Suprapubic skin (tissue), 4 donors: ENCODE results near the gene ETFA. TPM values are rescaled to one million over a fixed set of nuclear protein-coding genes. Genes with fewer than 3 reads are reported as not detected.

ENCODE experiments used
- DNase-seq, 2 donors: peaks; one replicate each; pipeline ENCODE4 v3.0.0-alpha.2; 2019; ENCODE audit warnings: low spot score in 2 of 2
- H3K27ac ChIP-seq: fragments of 200-600 bp; sonication (generic); one replicate; pipeline ENCODE4 v1.5.1; 2019
- H3K27me3 ChIP-seq: fragments of 200-600 bp; sonication (generic); one replicate; pipeline ENCODE4 v1.5.1; 2019
- H3K36me3 ChIP-seq: fragments of 200-600 bp; sonication (generic); one replicate; pipeline ENCODE4 v1.5.1; 2019
- H3K4me1 ChIP-seq: fragments of 200-600 bp; sonication (generic); one replicate; pipeline ENCODE4 v1.5.1; 2019
- H3K4me3 ChIP-seq: fragments of 200-600 bp; sonication (generic); one replicate; pipeline ENCODE4 v1.5.1; 2019; ENCODE audit warnings: mild to moderate bottlenecking
- H3K9me3 ChIP-seq: fragments of 200-600 bp; sonication (generic); one replicate; pipeline ENCODE4 v1.5.1; 2019
- CTCF ChIP-seq, 2 donors: fragments of 200-600 bp in 1 of 2; fragments of 450-650 bp in 1 of 2; sonication (generic) in 1 of 2; IDR thresholded peaks; one replicate each; pipeline ENCODE4 v1.5.1; 2016 to 2019; ENCODE audit warnings: antibody characterized with exemption in 2 of 2, mild to moderate bottlenecking in 1 of 2, moderate library complexity in 1 of 2
- EP300 ChIP-seq: sonication (generic); formaldehyde crosslinking; IDR thresholded peaks from one replicate; pipeline ENCODE4 v1.6.1; 2017; ENCODE audit warnings: antibody characterized with exemption
- POLR2A ChIP-seq, 2 donors: fragments of 450-650 bp; IDR thresholded peaks; one replicate each; pipeline ENCODE4 v1.6.1; 2017; ENCODE audit warnings: antibody characterized with exemption in 2 of 2, mild to moderate bottlenecking in 2 of 2, moderate library complexity in 2 of 2
- POLR2AphosphoS5 ChIP-seq, 3 donors: sonication (generic); formaldehyde crosslinking; IDR thresholded peaks; one replicate each; pipeline ENCODE4 v1.6.1; 2017; ENCODE audit warnings: antibody characterized with exemption in 3 of 3
- WGBS: methylation state at CpG from one replicate; pipeline ENCODE4 v1.1.5; 2018; 5-methylcytosine and 5-hydroxymethylcytosine counted together
- total RNA-seq, 4 donors: library from RNA; depleted of rRNA; stranded (reverse); fragments of >200 nt; gene quantifications; one replicate each; pipeline ENCODE4 v1.1.0, GENCODE V29; 2016

The ETFA gene
- total RNA-seq, 4 donors from 2014 or later, result 63.6 to 90.1 (median 85.1) TPM

GRCh38 chr15:76176059-76176458 lies 135.2 kb downstream of the ETFA start:
- WGBS, result 98% methylated on average over 8 of the region's 10 CpGs
- Histone ChIP-seq H3K9me3 (no peaks in the 10 kb centered on the region), H3K27ac (peak overlapping the region; percentile 81), H3K4me3 (no peak overlapping the region), H3K27me3 (no peaks in the 10 kb centered on the region), H3K36me3 (no peaks in the 10 kb centered on the region), H3K4me1 (peaks cover 19% of the 10 kb centered on the region)
- no peak for DNase-seq
- TF ChIP-seq POLR2A (IDR thresholded peaks at IDR 0.05), result no peak
- no peak for TF ChIP-seq CTCF (IDR thresholded peaks at IDR 0.05)

- no peaks in the 10 kb centered on the region for H3K27me3 ChIP-seq
- no peak for TF ChIP-seq CTCF (IDR thresholded peaks at IDR 0.05)
- TF ChIP-seq POLR2AphosphoS5 (IDR thresholded peaks at IDR 0.05), result no peak
- no peak for TF ChIP-seq POLR2A (IDR thresholded peaks at IDR 0.05)
- no peaks in the 10 kb centered on the region for H3K9me3 ChIP-seq
- no peaks in the 10 kb centered on the region for H3K36me3 ChIP-seq
- H3K27ac ChIP-seq, result no peak overlapping the region
- H3K4me1 ChIP-seq, result peaks cover 25% of the 10 kb centered on the region
- no peak for DNase-seq
- H3K4me3 ChIP-seq, result no peak overlapping the region
- 94% methylated on average over 8 of the region's 8 CpGs for WGBS
These were observed 135.8 kb downstream of the ETFA start for GRCh38 chr15:76175442-76175841.

GRCh38 chr15:76174654-76175053 lies 136.6 kb downstream of the ETFA start:
- WGBS, result 92% methylated on average over 5 of the region's 5 CpGs
- Histone ChIP-seq H3K36me3 (no peaks in the 10 kb centered on the region), H3K4me3 (no peak overlapping the region), H3K4me1 (peaks cover 33% of the 10 kb centered on the region), H3K27ac (no peak overlapping the region), H3K27me3 (no peaks in the 10 kb centered on the region), H3K9me3 (no peaks in the 10 kb centered on the region)
- TF ChIP-seq POLR2A (IDR thresholded peaks at IDR 0.05) (no peak), EP300 (no peak), POLR2AphosphoS5 (IDR thresholded peaks at IDR 0.05) (no peak), CTCF (IDR thresholded peaks at IDR 0.05) (no peak)
- DNase-seq, result no peak

GRCh38 chr15:76173317-76173834 lies 137.9 kb downstream of the ETFA start:
- WGBS, result 86% methylated on average over 6 of the region's 8 CpGs
- no peaks in the 10 kb centered on the region for H3K27me3 ChIP-seq
- no peak for DNase-seq
- H3K27ac ChIP-seq, result no peak overlapping the region
- H3K4me1 ChIP-seq, result peaks cover 27% of the 10 kb centered on the region
- TF ChIP-seq EP300 (no peak), POLR2AphosphoS5 (IDR thresholded peaks at IDR 0.05) (no peak), CTCF (IDR thresholded peaks at IDR 0.05) (no peak)
- H3K9me3 ChIP-seq, result no peaks in the 10 kb centered on the region
- H3K36me3 ChIP-seq, result no peaks in the 10 kb centered on the region
- no peak overlapping the region for H3K4me3 ChIP-seq

GRCh38 chr15:76172782-76173181 lies 138.5 kb downstream of the ETFA start:
- Histone ChIP-seq H3K36me3 (no peaks in the 10 kb centered on the region), H3K4me3 (no peak overlapping the region), H3K27ac (no peak overlapping the region), H3K4me1 (peaks cover 21% of the 10 kb centered on the region), H3K27me3 (no peaks in the 10 kb centered on the region), H3K9me3 (no peaks in the 10 kb centered on the region)
- TF ChIP-seq POLR2AphosphoS5 (IDR thresholded peaks at IDR 0.05) (no peak), POLR2A (IDR thresholded peaks at IDR 0.05) (no peak), EP300 (no peak), CTCF (IDR thresholded peaks at IDR 0.05) (no peak)
- WGBS, result 85% methylated on average over 16 of the region's 16 CpGs
- DNase-seq, result no peak
